H1 (cell line): ENCODE data around the gene GSDMA. TPM values are rescaled to one million over a fixed set of nuclear protein-coding genes. Genes with fewer than 3 reads are reported as not detected.

Experiments used
- CTCF ChIA-PET: fragments of 300-600 bp; sonication (Branson Sonifier 250); formaldehyde crosslinking; loops from one replicate; lab custom pipeline; 2021; ENCODE audit not compliant: partially characterized antibody; lab: Charles Lee
- POLR2A ChIA-PET: fragments of 300-600 bp; sonication (Branson Sonifier 250); formaldehyde crosslinking; loops from one replicate; lab custom pipeline; 2021; ENCODE audit warnings: inconsistent platforms; ENCODE audit not compliant: partially characterized antibody; lab: Charles Lee
- DNase-seq, 2 experiments: peaks; one replicate each; pipeline versions ENCODE4 v3.0.0 to v3.0.0-alpha.2; 2010 to 2022; ENCODE audit warnings: low spot score in 2 of 2, low read depth in 1 of 2, mixed read lengths in 1 of 2
- FAIRE-seq: peaks from 2 replicates; lab custom pipeline; 2011; peaks lifted over from hg19 to GRCh38; lab: Jason Lieb, UNC
- H2AFZ ChIP-seq: 2 replicates; pipeline ENCODE4 v1.8.1; 2012; ENCODE audit warnings: low read length, inconsistent platforms
- H2AK5ac ChIP-seq: 2 replicates; pipeline ENCODE4 v1.6.1; 2013; ENCODE audit warnings: low read depth, low read length
- H2BK120ac ChIP-seq: replicated peaks from 2 replicates; pipeline ENCODE3; 2013; ENCODE audit warnings: low read depth, low read length, inconsistent platforms
- H2BK12ac ChIP-seq: 2 replicates; pipeline ENCODE4 v1.6.1; 2013; ENCODE audit warnings: low read depth, low read length
- H2BK15ac ChIP-seq: 2 replicates; pipeline ENCODE4 v1.6.1; 2013; ENCODE audit warnings: low read length
- H2BK20ac ChIP-seq: 2 replicates; pipeline ENCODE4 v1.6.1; 2013; ENCODE audit warnings: low read length
- H2BK5ac ChIP-seq: 2 replicates; pipeline ENCODE4 v1.6.1; 2013; ENCODE audit warnings: low read depth, low read length
- H3K14ac ChIP-seq: 2 replicates; pipeline ENCODE4 v1.6.1; 2013; ENCODE audit warnings: inconsistent platforms; ENCODE audit not compliant: insufficient read length
- H3K18ac ChIP-seq: 2 replicates; pipeline ENCODE4 v1.6.1; 2013; ENCODE audit warnings: low read length; ENCODE audit errors: extremely low read depth
- H3K23ac ChIP-seq: 2 replicates; pipeline ENCODE4 v1.6.1; 2013; ENCODE audit warnings: inconsistent platforms; ENCODE audit not compliant: insufficient read length
- H3K23me2 ChIP-seq: 2 replicates; pipeline ENCODE4 v1.6.1; 2013; ENCODE audit warnings: low read depth, low read length
- H3K27ac ChIP-seq: 2 replicates; pipeline ENCODE4 v1.6.1; 2011; ENCODE audit warnings: low read depth, low read length, inconsistent platforms
- H3K27me3 ChIP-seq, 4 experiments: replicated peaks in 1 of 4; 1 replicate in 1 of 4; 2 replicates in 3 of 4; pipeline versions ENCODE4 v1.6.1 to v1.8.1; 2011 to 2013; ENCODE audit warnings: low read length in 3 of 4, mild to moderate bottlenecking in 3 of 4, inconsistent platforms in 2 of 4, mixed read lengths in 2 of 4, moderate library complexity in 1 of 4; ENCODE audit not compliant: control insufficient read depth in 3 of 4, insufficient read depth in 3 of 4; ENCODE audit errors: extremely low read depth in 1 of 4
- H3K36me3 ChIP-seq, 4 experiments: 2 replicates each; pipeline versions ENCODE4 v1.6.1 to v1.8.1; 2011 to 2013; ENCODE audit warnings: mild to moderate bottlenecking in 4 of 4, low read length in 3 of 4, moderate library complexity in 2 of 4, control low read depth in 1 of 4, inconsistent platforms in 1 of 4; ENCODE audit not compliant: insufficient read depth in 4 of 4, control insufficient read depth in 2 of 4
- H3K4ac ChIP-seq: replicated peaks from 2 replicates; pipeline ENCODE3; 2013; ENCODE audit warnings: low read length, low read depth, mixed read lengths, inconsistent platforms; ENCODE audit not compliant: insufficient read length
- H3K4me1 ChIP-seq, 4 experiments: replicated peaks in 1 of 4; 1 replicate in 1 of 4; 2 replicates in 3 of 4; pipeline versions ENCODE4 v1.6.1 to v1.8.1; 2011 to 2013; ENCODE audit warnings: low read length in 3 of 4, inconsistent platforms in 2 of 4, mixed read lengths in 1 of 4; ENCODE audit not compliant: insufficient read depth in 4 of 4, control insufficient read depth in 3 of 4
- H3K4me2 ChIP-seq, 2 experiments: 2 replicates each; pipeline versions ENCODE4 v1.6.1 to v1.8.1; 2011 to 2013; ENCODE audit warnings: low read depth in 2 of 2, low read length in 2 of 2, control low read depth in 1 of 2, inconsistent platforms in 1 of 2, mild to moderate bottlenecking in 1 of 2; ENCODE audit not compliant: insufficient read depth in 1 of 2
- H3K4me3 ChIP-seq, 4 experiments: fragments of 200-600, 300-600 bp in 1 of 4; sonication (generic), shearing (Covaris generic), sonication (Bioruptor Twin) in 1 of 4; 2 replicates each; pipeline versions ENCODE4 v1.5.1 to v1.8.1; 2011 to 2016; ENCODE audit warnings: low read length in 4 of 4, low read depth in 3 of 4, control low read depth in 2 of 4, inconsistent platforms in 2 of 4, mild to moderate bottlenecking in 2 of 4, mixed read lengths in 1 of 4, moderate library complexity in 1 of 4; ENCODE audit not compliant: insufficient read depth in 2 of 4; ENCODE audit errors: extremely low read depth in 1 of 4
- H3K56ac ChIP-seq: replicated peaks from 2 replicates; pipeline ENCODE3; 2013; ENCODE audit warnings: low read depth, mild to moderate bottlenecking, mixed read lengths, low read length, inconsistent platforms; ENCODE audit not compliant: insufficient read length
- H3K79me1 ChIP-seq: 2 replicates; pipeline ENCODE4 v1.6.1; 2013; ENCODE audit warnings: low read depth, low read length, control low read depth
- H3K79me2 ChIP-seq, 2 experiments: 2 replicates each; pipeline versions ENCODE4 v1.6.1 to v1.8.1; 2012 to 2013; ENCODE audit warnings: low read length in 2 of 2, mild to moderate bottlenecking in 2 of 2, inconsistent platforms in 1 of 2; ENCODE audit not compliant: insufficient read depth in 2 of 2, control insufficient read depth in 1 of 2
- H3K9ac ChIP-seq, 4 experiments: replicated peaks in 1 of 4; 1 replicate in 1 of 4; 2 replicates in 3 of 4; pipeline versions ENCODE4 v1.6.1 to v1.8.1; 2011 to 2013; ENCODE audit warnings: low read depth in 3 of 4, low read length in 3 of 4, control low read depth in 2 of 4, mild to moderate bottlenecking in 2 of 4, moderate library complexity in 2 of 4, inconsistent platforms in 1 of 4; ENCODE audit errors: extremely low read depth in 1 of 4
- H3K9me3 ChIP-seq, 2 experiments: 2 replicates each; pipeline versions ENCODE4 v1.6.1 to v1.8.1; 2012 to 2013; ENCODE audit warnings: mild to moderate bottlenecking in 2 of 2, moderate library complexity in 2 of 2, control low read depth in 1 of 2, inconsistent platforms in 1 of 2, low read depth in 1 of 2, low read length in 1 of 2, mixed read lengths in 1 of 2; ENCODE audit not compliant: insufficient read depth in 2 of 2
- H4K20me1 ChIP-seq, 2 experiments: replicated peaks in 1 of 2; 2 replicates each; pipeline versions ENCODE3 to v1.8.1; 2011 to 2013; ENCODE audit warnings: inconsistent platforms in 2 of 2, low read length in 2 of 2, mild to moderate bottlenecking in 1 of 2; ENCODE audit not compliant: insufficient read depth in 2 of 2, control insufficient read depth in 1 of 2
- H4K5ac ChIP-seq: 2 replicates; pipeline ENCODE4 v1.6.1; 2013; ENCODE audit warnings: low read length, low read depth, mixed read lengths, inconsistent platforms; ENCODE audit not compliant: insufficient read length
- H4K8ac ChIP-seq: 2 replicates; pipeline ENCODE4 v1.8.0; 2013; ENCODE audit warnings: mild to moderate bottlenecking, moderate library complexity, low read length, inconsistent platforms; ENCODE audit not compliant: insufficient read depth; ENCODE audit errors: extremely low read depth
- H4K91ac ChIP-seq: replicated peaks from 2 replicates; pipeline ENCODE3; 2013; ENCODE audit warnings: low read length, mixed read lengths, inconsistent platforms; ENCODE audit not compliant: insufficient read length
- BCL11A ChIP-seq, 2 experiments: IDR thresholded peaks; one replicate each; pipeline ENCODE4 v1.6.1; 2011; ENCODE audit warnings: low read depth in 2 of 2, low read length in 2 of 2, mild to moderate bottlenecking in 2 of 2
- BRCA1 ChIP-seq: IDR thresholded peaks from 2 replicates; pipeline ENCODE4 v1.6.1; 2012; ENCODE audit warnings: low read depth, low read length, improper control_type of control experiment
- EP300 ChIP-seq, 2 experiments: IDR thresholded peaks; 1 replicate in 1 of 2; 2 replicates in 1 of 2; pipeline ENCODE4 v1.6.1; 2011 to 2012; ENCODE audit warnings: low read depth in 2 of 2, low read length in 2 of 2, mild to moderate bottlenecking in 2 of 2, borderline replicate concordance in 1 of 2, inconsistent platforms in 1 of 2, moderate library complexity in 1 of 2
- EZH2 ChIP-seq: fragments of 200-600 bp; sonication (generic); IDR thresholded peaks from 2 replicates; pipeline ENCODE4 v1.7.1; 2012; ENCODE audit warnings: low read depth, mild to moderate bottlenecking, moderate library complexity, low read length, inconsistent platforms; ENCODE audit not compliant: severe bottlenecking
- JUN ChIP-seq: IDR thresholded peaks from 2 replicates; pipeline ENCODE4 v1.6.1; 2011; ENCODE audit warnings: low read depth, mild to moderate bottlenecking, improper control_type of control experiment, low read length
- TAF1 ChIP-seq: IDR thresholded peaks from 2 replicates; pipeline ENCODE4 v1.6.1; 2011; ENCODE audit warnings: mild to moderate bottlenecking, low read depth, low read length
- WGBS, 2 experiments: shearing (Covaris generic) in 1 of 2; methylation state at CpG; one replicate each; pipeline versions ENCODE4 v1.1.6 to v1.1.7; 2013 to 2015; ENCODE audit warnings: low lambda C conversion rate in 2 of 2, mixed read lengths in 2 of 2, inconsistent platforms in 1 of 2, low coverage in 1 of 2, missing lambda C conversion rate in 1 of 2; ENCODE audit not compliant: insufficient replicate concordance in 2 of 2, insufficient coverage in 1 of 2, insufficient read length in 1 of 2; ENCODE audit errors: extremely low coverage in 1 of 2, missing lambda C conversion rate in 1 of 2; 5-methylcytosine and 5-hydroxymethylcytosine counted together
- polyA plus RNA-seq, 7 experiments: library from polyadenylated mRNA; depleted of rRNA in 3 of 7; stranded (reverse) in 5 of 7; unstranded in 2 of 7; fragments of >200 nt in 5 of 7; fragments of 200-250 nt in 2 of 7; gene quantifications; 1 replicate in 5 of 7; 2 replicates in 1 of 7; 4 replicates in 1 of 7; pipeline versions ENCODE4 v1.2.1 to v1.2.3, GENCODE V29; 2011 to 2013; ENCODE audit warnings: missing spikeins in 2 of 7, mixed read lengths in 2 of 7
- total RNA-seq: library from RNA; stranded (reverse); fragmentation: NEBNext Ultra II Directional; extraction: Animal tissue kit (Norgen Biotek cat#: 25700); gene quantifications from 2 replicates; pipeline ENCODE4 v1.2.1, GENCODE V29; 2021
- TF ChIP-seq, protein P1 (sequence below): IDR thresholded peaks from 2 replicates; pipeline ENCODE4 v1.6.1; 2012; ENCODE audit warnings: inconsistent platforms

GSDMA gene
- total and polyA plus RNA-seq, 2 of the 8 experiments (the other 6 are each of a cell fraction or from before 2014, with no cell fraction given) = 0.03 TPM; not detected in 1

DNA sequence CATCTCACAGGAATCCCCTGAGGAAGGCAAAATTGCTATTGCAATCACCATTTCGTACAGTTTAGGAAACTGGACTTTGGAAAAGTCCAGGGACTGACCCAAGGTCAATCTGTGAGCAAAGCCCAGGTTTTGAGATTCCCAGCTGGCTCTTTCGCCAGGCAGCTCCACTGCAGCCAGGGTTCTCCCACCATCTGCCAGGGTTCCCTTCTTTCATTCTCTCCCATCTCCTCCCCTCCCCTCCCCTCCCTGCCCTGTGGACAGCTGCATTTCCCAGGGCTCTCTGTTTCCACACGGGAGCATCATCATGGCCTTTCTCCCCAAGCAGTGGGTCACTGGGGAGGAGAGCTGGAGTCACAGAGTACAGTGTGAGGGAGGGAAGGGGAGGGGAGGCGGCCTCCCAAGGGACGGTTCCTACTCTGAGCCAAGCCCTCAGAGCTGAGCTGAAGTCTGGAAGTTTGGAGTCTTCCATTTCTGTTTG lies 11.9 kb upstream of the GSDMA start:
- Histone ChIP-seq H3K4me3 (no peak overlapping the region), H3K79me1 (0 out of 2 replicates have a peak, but pooled peaks cover 2% of the 10 kb centered on the region), H4K8ac (no peak overlapping the region), H3K9ac (no peak overlapping the region), H3K27ac (no peak overlapping the region), H3K9me3 (no peaks in the 10 kb centered on the region), H4K5ac (no peak overlapping the region), H3K56ac (no peak overlapping the region), H2AFZ (no peak overlapping the region), H3K18ac (no peak overlapping the region), H3K4me1 (peaks cover 0 to 16% (median 9%) of the 10 kb centered on the region in 4 experiments; a peak in 6 of 7 replicates), H4K20me1 (no peaks in the 10 kb centered on the region), H3K36me3 (no peaks in the 10 kb centered on the region), H2BK120ac (no peak overlapping the region), H4K91ac (no peak overlapping the region), H3K79me2 (no peaks in the 10 kb centered on the region), H3K14ac (no peak overlapping the region), H2AK5ac (no peak overlapping the region), H2BK20ac (no peak overlapping the region), H3K27me3 (peaks cover 0 to 5% (median 2%) of the 10 kb centered on the region in 4 experiments; a peak in 3 of 7 replicates), H3K23me2 (peaks cover 2% of the 10 kb centered on the region; the same call in 1 of the 2 replicates), H2BK5ac (no peak overlapping the region), H2BK15ac (no peak overlapping the region), H3K23ac (no peak overlapping the region), H2BK12ac (no peak overlapping the region), H3K4me2 (no peak overlapping the region), H3K4ac (no peak overlapping the region)
- ChIA-PET POLR2A (interaction anchor here (0.6 to 1.5 kb wide), 2 partner anchors 29 to 33 kb away, joined by 3 to 4 read pairs; partner anchors contain the start of gene GSDMB), CTCF (interaction anchor here (2.0 kb wide), 1 partner anchor 11 kb away, joined by 7 read pairs; no protein-coding TSS in a partner anchor)
- FAIRE-seq (no peak), DNase-seq (no peak)
- 83% methylated on average over 3 of the region's 5 CpGs; no CpG with 5 or more reads in 1 of the 2 experiments for WGBS, 2 experiments
- TF ChIP-seq, protein P1, sequence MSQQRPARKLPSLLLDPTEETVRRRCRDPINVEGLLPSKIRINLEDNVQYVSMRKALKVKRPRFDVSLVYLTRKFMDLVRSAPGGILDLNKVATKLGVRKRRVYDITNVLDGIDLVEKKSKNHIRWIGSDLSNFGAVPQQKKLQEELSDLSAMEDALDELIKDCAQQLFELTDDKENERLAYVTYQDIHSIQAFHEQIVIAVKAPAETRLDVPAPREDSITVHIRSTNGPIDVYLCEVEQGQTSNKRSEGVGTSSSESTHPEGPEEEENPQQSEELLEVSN = no peak
- TF ChIP-seq JUN (no peak), EZH2 (no peak), TAF1 (no peak), EP300 (IDR thresholded peaks at IDR 0.05; ENCODE audit: borderline replicate concordance in 1 of 2, low read depth in 2 of 2, low read length in 2 of 2) (no peak), BCL11A (IDR thresholded peaks at IDR 0.05; ENCODE audit: low read depth in 2 of 2, low read length in 2 of 2) (no peak), BRCA1 (no peak)
